Eye (tissue), 1 donor: ENCODE measurements around the gene CFAP46.
A peak's percentile ranks its signal among the peaks of the same experiment; 100 is the strongest.
"Not testable (repeated sequence)": the region's sequence is repeated elsewhere in the genome, so short reads cannot be mapped to it uniquely, and the experiment has no call there.

Experiments used
- DNase-seq: peaks from one replicate; pipeline ENCODE4 v3.0.0-alpha.2; 2015

The CFAP46 gene

GRCh38 chr10:132912713-132913558 lies 29.4 kb downstream of the CFAP46 start:
- no peak for DNase-seq

- DNase-seq, result no peak
Measured at GRCh38 chr10:132912225-132912712, 30.1 kb downstream of the CFAP46 start.

GRCh38 chr10:132911786-132912097 lies 30.6 kb downstream of the CFAP46 start:
- DNase-seq, result no peak

- DNase-seq, result peak; percentile 47
Measured at GRCh38 chr10:132910901-132911785, 31.2 kb downstream of the CFAP46 start.

- DNase-seq, result no peak
Measured at GRCh38 chr10:132910186-132910880, 32.0 kb downstream of the CFAP46 start.

GRCh38 chr10:132909491-132910071 lies 32.8 kb downstream of the CFAP46 start:
- no peak for DNase-seq

- no peak for DNase-seq
Measured at GRCh38 chr10:132908621-132909295, 33.6 kb downstream of the CFAP46 start.

- DNase-seq, result no peak
Measured at GRCh38 chr10:132907821-132908620, 34.3 kb downstream of the CFAP46 start.

GRCh38 chr10:132906836-132907235 lies 35.5 kb downstream of the CFAP46 start:
- DNase-seq, result no peak

GRCh38 chr10:132906106-132906505 lies 36.3 kb downstream of the CFAP46 start:
- DNase-seq, result no peak

- no peak for DNase-seq
Measured at GRCh38 chr10:132905661-132906060, 36.7 kb downstream of the CFAP46 start.

- DNase-seq, result no peak
Measured at GRCh38 chr10:132904814-132905649, 37.3 kb downstream of the CFAP46 start.

GRCh38 chr10:132904181-132904813 lies 38.1 kb downstream of the CFAP46 start:
- DNase-seq, result peak; percentile 75

GRCh38 chr10:132902656-132903575 lies 39.5 kb downstream of the CFAP46 start:
- DNase-seq, result not testable (repeated sequence)

- no peak for DNase-seq
Measured at GRCh38 chr10:132901351-132901750, 41.0 kb downstream of the CFAP46 start.

GRCh38 chr10:132900211-132900756 lies 42.1 kb downstream of the CFAP46 start:
- no peak for DNase-seq

GRCh38 chr10:132899751-132900065 lies 42.7 kb downstream of the CFAP46 start:
- DNase-seq, result no peak

- no peak for DNase-seq
Measured at GRCh38 chr10:132899054-132899750, 43.2 kb downstream of the CFAP46 start.
